Mesothelial cell of epicardium (in vitro differentiated cells): Measurements from ENCODE around the gene MYCBP2. TPM values are rescaled to one million over a fixed set of nuclear protein-coding genes. Genes with fewer than 3 reads are reported as not detected.

ENCODE experiments used
- DNase-seq, 2 experiments: peaks; one replicate each; pipeline ENCODE4 v3.0.0; 2021; ENCODE audit warnings: low spot score in 2 of 2; ENCODE audit not compliant: unreplicated experiment in 2 of 2
- H3K27ac Mint-ChIP-seq: 2 replicates; pipeline ENCODE4 v1.8.0; 2021; ENCODE audit warnings: mixed read lengths
- H3K27me3 Mint-ChIP-seq: 2 replicates; pipeline ENCODE4 v1.8.0; 2021; ENCODE audit warnings: low read depth, mixed read lengths
- H3K36me3 Mint-ChIP-seq: 2 replicates; pipeline ENCODE4 v1.8.0; 2021; ENCODE audit warnings: mixed read lengths
- H3K4me1 Mint-ChIP-seq: 2 replicates; pipeline ENCODE4 v1.8.0; 2021; ENCODE audit warnings: mixed read lengths
- H3K4me3 Mint-ChIP-seq: 2 replicates; pipeline ENCODE4 v1.8.0; 2021; ENCODE audit warnings: mild to moderate bottlenecking, moderate library complexity, mixed read lengths
- H3K9me3 Mint-ChIP-seq: 2 replicates; pipeline ENCODE4 v1.8.0; 2021; ENCODE audit warnings: mixed read lengths
- CTCF ChIP-seq: fragments of 200-600 bp; sonication (generic); IDR thresholded peaks from one replicate; pipeline ENCODE4 v1.5.0; 2021; ENCODE audit warnings: antibody characterized with exemption; ENCODE audit not compliant: unreplicated experiment
- total RNA-seq: library from RNA; stranded (reverse); gene quantifications from 3 replicates; pipeline ENCODE4 v1.2.1, GENCODE V29; 2021

The MYCBP2 gene
- total RNA-seq, 1 donor from 2014 or later, result 72.3 TPM

GRCh38 chr13:77118134-77118533, 208.8 kb downstream of the MYCBP2 start:
- TF ChIP-seq CTCF, result no peak
- peak overlapping the region; percentile 75 for H3K27ac Mint-ChIP-seq
- no peak for DNase-seq

DNA sequence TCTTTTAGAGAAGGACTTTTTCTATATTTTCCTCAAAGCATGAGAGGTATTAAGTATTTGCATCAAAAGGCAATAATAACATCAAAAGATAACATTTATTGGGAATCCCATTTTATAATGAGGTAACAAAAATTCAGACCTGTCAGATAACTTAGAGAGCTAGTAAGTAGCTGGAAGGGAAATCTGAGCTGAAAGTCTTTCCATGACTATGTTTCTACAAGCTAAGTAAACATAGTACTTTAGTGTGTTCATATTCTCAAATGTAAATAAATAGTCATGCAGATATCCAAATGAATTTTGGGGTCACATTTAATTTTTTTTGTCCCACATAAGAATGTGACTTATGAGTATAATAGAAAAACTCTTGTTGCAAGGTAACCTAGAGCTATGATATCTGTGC, 212.6 kb downstream of the MYCBP2 start:
- TF ChIP-seq CTCF, result no peak
- Mint-ChIP-seq H3K36me3 (peaks cover 38% of the 10 kb centered on the region), H3K9me3 (peaks cover 24% of the 10 kb centered on the region), H3K27me3 (no peaks in the 10 kb centered on the region), H3K4me1 (peaks cover 9% of the 10 kb centered on the region), H3K27ac (no peak overlapping the region), H3K4me3 (no peak overlapping the region)
- DNase-seq, result no peak

More at GRCh38 chr13:77118134-77118533, 208.8 kb downstream of the MYCBP2 start:
- peaks cover 11% of the 10 kb centered on the region for H3K36me3 Mint-ChIP-seq
- no peak overlapping the region for H3K4me3 Mint-ChIP-seq
- H3K27me3 Mint-ChIP-seq, result no peaks in the 10 kb centered on the region
- peaks cover 3% of the 10 kb centered on the region for H3K9me3 Mint-ChIP-seq
- peaks cover 9% of the 10 kb centered on the region for H3K4me1 Mint-ChIP-seq

DNA sequence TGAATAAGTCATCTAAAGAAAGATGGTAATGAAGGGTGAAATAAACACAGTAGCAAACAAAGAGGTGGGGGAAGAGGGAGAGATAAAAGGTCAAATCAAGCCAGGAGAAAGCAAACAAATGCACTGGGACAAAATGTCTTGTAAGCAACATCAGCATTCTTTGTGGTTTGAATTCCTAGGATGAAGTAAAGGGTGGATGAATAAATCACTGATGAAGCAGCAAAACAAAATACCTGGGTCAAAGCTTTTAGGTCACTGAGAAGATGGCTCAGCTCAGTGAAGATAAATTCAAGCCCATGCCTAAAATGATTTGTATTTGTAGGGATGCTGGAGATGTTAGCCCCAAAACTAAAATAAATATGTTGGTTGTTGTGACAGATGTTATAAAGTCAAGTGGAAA, 213.4 kb downstream of the MYCBP2 start:
- peaks cover 43% of the 10 kb centered on the region for H3K36me3 Mint-ChIP-seq
- H3K27ac Mint-ChIP-seq, result no peak overlapping the region
- no peaks in the 10 kb centered on the region for H3K27me3 Mint-ChIP-seq
- H3K4me1 Mint-ChIP-seq, result peaks cover 9% of the 10 kb centered on the region
- H3K4me3 Mint-ChIP-seq, result no peak overlapping the region
- H3K9me3 Mint-ChIP-seq, result peaks cover 24% of the 10 kb centered on the region
- no peak for TF ChIP-seq CTCF
- DNase-seq, result no peak

- H3K27me3 Mint-ChIP-seq, result no peaks in the 10 kb centered on the region
- no peak overlapping the region for H3K27ac Mint-ChIP-seq
- H3K9me3 Mint-ChIP-seq, result peaks cover 11% of the 10 kb centered on the region
Measured at GRCh38 chr13:77105051-77105450, 221.8 kb downstream of the MYCBP2 start.

GRCh38 chr13:77099415-77099814, 227.5 kb downstream of the MYCBP2 start:
- TF ChIP-seq CTCF, result no peak
- Mint-ChIP-seq H3K36me3 (peaks cover 31% of the 10 kb centered on the region), H3K9me3 (no peaks in the 10 kb centered on the region), H3K27ac (no peak overlapping the region), H3K4me3 (no peak overlapping the region), H3K27me3 (no peaks in the 10 kb centered on the region), H3K4me1 (no peaks in the 10 kb centered on the region)
- no peak for DNase-seq

More at GRCh38 chr13:77105051-77105450, 221.8 kb downstream of the MYCBP2 start:
- no peak for TF ChIP-seq CTCF
- Mint-ChIP-seq H3K36me3 (peaks cover 21% of the 10 kb centered on the region), H3K4me1 (peaks cover 7% of the 10 kb centered on the region), H3K4me3 (no peak overlapping the region)
- no peak for DNase-seq

DNA sequence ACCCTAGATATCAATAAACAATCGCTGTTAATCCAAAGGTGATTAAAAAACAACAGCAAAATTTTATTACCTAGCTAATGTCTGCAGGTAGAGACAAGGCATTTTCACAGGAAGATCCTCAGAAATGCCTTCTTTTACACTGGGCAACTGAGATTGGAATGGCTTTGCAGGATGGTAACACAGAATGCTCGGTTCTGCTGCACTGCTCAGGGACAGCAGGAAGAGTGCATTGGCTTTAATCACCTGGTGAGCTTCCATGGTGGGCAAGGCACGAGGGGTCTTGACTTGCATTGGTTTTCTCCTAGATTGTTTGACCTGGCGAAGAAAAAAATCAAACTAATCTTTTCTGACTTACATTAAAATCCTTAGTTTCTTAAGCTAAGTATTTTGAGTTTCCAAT, 231.6 kb downstream of the MYCBP2 start:
- H3K36me3 Mint-ChIP-seq, result peaks cover 47% of the 10 kb centered on the region
- no peaks in the 10 kb centered on the region for H3K4me1 Mint-ChIP-seq
- H3K4me3 Mint-ChIP-seq, result no peak overlapping the region
- TF ChIP-seq CTCF, result no peak
- no peaks in the 10 kb centered on the region for H3K9me3 Mint-ChIP-seq
- H3K27me3 Mint-ChIP-seq, result no peaks in the 10 kb centered on the region
- DNase-seq, result no peak
- no peak overlapping the region for H3K27ac Mint-ChIP-seq
